ENCODE data around the gene SLC44A4. TPM values are rescaled to one million over a fixed set of nuclear protein-coding genes. Genes with fewer than 3 reads are reported as not detected.

Gene SLC44A4
- total RNA-seq, 120 experiments from 2014 or later = 0.18 to 1.7 (median 0.26) TPM; not detected in 115

Other genes starting within 250 kb of the SLC44A4 start
- 100 to 1,000 TPM; 144 to 262 (median 206) TPM for gene BAG6, start 226.3 kb downstream of the SLC44A4 start, total RNA-seq
- gene APOM, start 223.1 kb downstream of the SLC44A4 start, total RNA-seq = 1 to 10 TPM in 90 of 120 experiments, under 1 TPM in 22, not detected in 8; 0.56 to 5.0 (median 1.7) TPM
- gene C6orf47, start 218.2 kb downstream of the SLC44A4 start, total RNA-seq = 10 to 100 TPM; 10.7 to 19.7 (median 13.8) TPM
- 10 to 100 TPM; 10.3 to 24.2 (median 15.8) TPM for gene GPANK1, start 214.0 kb downstream of the SLC44A4 start, total RNA-seq
- gene CSNK2B, start 212.9 kb downstream of the SLC44A4 start, total RNA-seq = 100 to 1,000 TPM in 112 of 120 experiments, 10 to 100 TPM in 8; 85.2 to 151 (median 118) TPM
- 10 to 100 TPM in 107 of 120 experiments, 1 to 10 TPM in 13; 6.4 to 36.1 (median 14.8) TPM for gene LY6G5B, start 209.0 kb downstream of the SLC44A4 start, total RNA-seq
- 10 to 100 TPM in 12 of 120 experiments, 1 to 10 TPM in 108; 1.3 to 14.3 (median 6.4) TPM for gene LY6G5C, start 197.9 kb downstream of the SLC44A4 start, total RNA-seq
- gene ABHD16A, start 175.7 kb downstream of the SLC44A4 start, total RNA-seq = 10 to 100 TPM; 43.5 to 81.1 (median 56.8) TPM
- not detected for gene LY6G6F, start 172.1 kb downstream of the SLC44A4 start, total RNA-seq
- 1 to 10 TPM in 3 of 120 experiments, not detected in 117; 1.6 to 2.9 (median 1.7) TPM for gene LY6G6D, start 163.6 kb downstream of the SLC44A4 start, total RNA-seq
- gene LY6G6C, start 157.3 kb downstream of the SLC44A4 start, total RNA-seq = 1 to 10 TPM in 1 of 120 experiments, under 1 TPM in 10, not detected in 109; 0.42 to 1.3 (median 0.57) TPM
- 1 to 10 TPM in 1 of 120 experiments, under 1 TPM in 37, not detected in 82; 0.19 to 1.1 (median 0.37) TPM for gene MPIG6B, start 155.6 kb downstream of the SLC44A4 start, total RNA-seq
- 10 to 100 TPM; 14.5 to 68.4 (median 29.2) TPM for gene DDAH2, start 149.7 kb downstream of the SLC44A4 start, total RNA-seq
- 10 to 100 TPM in 119 of 120 experiments, 1 to 10 TPM in 1; 6.1 to 85.5 (median 25.3) TPM for gene CLIC1, start 142.5 kb downstream of the SLC44A4 start, total RNA-seq
- gene MSH5, start 139.0 kb downstream of the SLC44A4 start, total RNA-seq = 10 to 100 TPM in 56 of 120 experiments, 1 to 10 TPM in 63, under 1 TPM in 1; 0.83 to 23.4 (median 9.7) TPM
- 1 to 10 TPM in 92 of 120 experiments, under 1 TPM in 10, not detected in 18; 0.54 to 7.7 (median 1.9) TPM for gene SAPCD1, start 116.3 kb downstream of the SLC44A4 start, total RNA-seq
- 10 to 100 TPM in 116 of 120 experiments, 1 to 10 TPM in 4; 5.9 to 42.6 (median 21.4) TPM for gene VWA7, start 101.7 kb downstream of the SLC44A4 start, total RNA-seq
- 10 to 100 TPM; 36.7 to 78.7 (median 56.4) TPM for gene VARS1, start 83.2 kb downstream of the SLC44A4 start, total RNA-seq
- gene LSM2, start 72.0 kb downstream of the SLC44A4 start, total RNA-seq = 10 to 100 TPM; 14.4 to 37.9 (median 25.8) TPM
- gene HSPA1L, start 63.7 kb downstream of the SLC44A4 start, total RNA-seq = 10 to 100 TPM in 3 of 120 experiments, 1 to 10 TPM in 117; 3.0 to 12.0 (median 5.5) TPM
- 1,000 to 10,000 TPM in 12 of 120 experiments, 100 to 1,000 TPM in 96, 10 to 100 TPM in 12; 73.4 to 4,082 (median 220) TPM for gene HSPA1A, start 63.5 kb downstream of the SLC44A4 start, total RNA-seq
- gene HSPA1B, start 51.3 kb downstream of the SLC44A4 start, total RNA-seq = 1,000 to 10,000 TPM in 12 of 120 experiments, 100 to 1,000 TPM in 108; 119 to 3,588 (median 260) TPM
- gene NEU1, start 16.2 kb downstream of the SLC44A4 start, total RNA-seq = 10 to 100 TPM; 16.0 to 38.4 (median 27.6) TPM
- 100 to 1,000 TPM in 8 of 120 experiments, 10 to 100 TPM in 112; 63.4 to 111 (median 85.5) TPM for gene EHMT2, start 18.7 kb upstream of the SLC44A4 start, total RNA-seq
- 10 to 100 TPM in 15 of 120 experiments, 1 to 10 TPM in 105; 3.7 to 13.7 (median 7.6) TPM for gene ZBTB12, start 23.1 kb upstream of the SLC44A4 start, total RNA-seq
- gene C2, start 48.7 kb upstream of the SLC44A4 start, total RNA-seq = 10 to 100 TPM in 19 of 120 experiments, 1 to 10 TPM in 101; 3.0 to 17.0 (median 6.9) TPM
- 10 to 100 TPM in 66 of 120 experiments, 1 to 10 TPM in 54; 3.8 to 32.2 (median 10.6) TPM for gene CFB, start 67.1 kb upstream of the SLC44A4 start, total RNA-seq
- gene NELFE, start 80.0 kb upstream of the SLC44A4 start, total RNA-seq = 10 to 100 TPM; 28.5 to 67.8 (median 43.3) TPM
- gene SKIC2, start 80.2 kb upstream of the SLC44A4 start, total RNA-seq = 100 to 1,000 TPM in 4 of 120 experiments, 10 to 100 TPM in 116; 48.6 to 115 (median 68.4) TPM
- gene DXO, start 93.1 kb upstream of the SLC44A4 start, total RNA-seq = 10 to 100 TPM; 15.3 to 38.3 (median 23.5) TPM
- gene C4A, start 103.1 kb upstream of the SLC44A4 start, total RNA-seq = 100 to 1,000 TPM in 73 of 120 experiments, 10 to 100 TPM in 47; 28.7 to 508 (median 110) TPM
- 100 to 1,000 TPM in 66 of 120 experiments, 10 to 100 TPM in 54; 28.9 to 432 (median 108) TPM for gene C4B, start 135.8 kb upstream of the SLC44A4 start, total RNA-seq
- 1 to 10 TPM in 98 of 120 experiments, under 1 TPM in 20, not detected in 2; 0.34 to 9.4 (median 2.1) TPM for gene CYP21A2, start 159.4 kb upstream of the SLC44A4 start, total RNA-seq
- gene TNXB, start 230.3 kb upstream of the SLC44A4 start, total RNA-seq = 10 to 100 TPM; 10.8 to 47.8 (median 25.8) TPM
- 100 to 1,000 TPM in 8 of 120 experiments, 10 to 100 TPM in 112; 61.3 to 117 (median 80.7) TPM for gene ATF6B, start 249.2 kb upstream of the SLC44A4 start, total RNA-seq